NCI-H446 (cell line): Measurements from ENCODE around the gene WIPF2.

Experiments
- DNase-seq, 2 experiments: peaks; one replicate each; lab custom pipeline; 2025; lab: John Stamatoyannopoulos, UW

The WIPF2 gene

GRCh38 chr17:40247926-40248495 is 28.9 kb downstream of the WIPF2 start:
- no peak for DNase-seq

- DNase-seq = no peak
Observed at GRCh38 chr17:40248507-40248906, 29.4 kb downstream of the WIPF2 start.

GRCh38 chr17:40251576-40251975 is 32.5 kb downstream of the WIPF2 start:
- DNase-seq = no peak

- DNase-seq = no peak
Observed at GRCh38 chr17:40253565-40253964, 34.5 kb downstream of the WIPF2 start.

- DNase-seq = no peak
Observed at GRCh38 chr17:40259505-40259904, 40.4 kb downstream of the WIPF2 start.

GRCh38 chr17:40260528-40260927 is 41.4 kb downstream of the WIPF2 start:
- no peak for DNase-seq

- no peak for DNase-seq
Observed at GRCh38 chr17:40264458-40265185, 45.5 kb downstream of the WIPF2 start.

- no peak for DNase-seq
Observed at GRCh38 chr17:40265337-40265736, 46.2 kb downstream of the WIPF2 start.

- DNase-seq = no peak
Observed at GRCh38 chr17:40266882-40267281, 47.8 kb downstream of the WIPF2 start.

- DNase-seq = no peak
Observed at GRCh38 chr17:40268141-40268712, 49.1 kb downstream of the WIPF2 start.

GRCh38 chr17:40278414-40278813 is 59.3 kb downstream of the WIPF2 start:
- no peak for DNase-seq

GRCh38 chr17:40279402-40279801 is 60.3 kb downstream of the WIPF2 start:
- no peak for DNase-seq

GRCh38 chr17:40281663-40282062 is 62.6 kb downstream of the WIPF2 start:
- no peak for DNase-seq

GRCh38 chr17:40283662-40284061 is 64.6 kb downstream of the WIPF2 start:
- no peak for DNase-seq

- no peak for DNase-seq
Observed at GRCh38 chr17:40284085-40284713, 65.1 kb downstream of the WIPF2 start.

- no peak for DNase-seq
Observed at GRCh38 chr17:40286473-40286872, 67.4 kb downstream of the WIPF2 start.

- no peak for DNase-seq
Observed at GRCh38 chr17:40287159-40287493, 68.0 kb downstream of the WIPF2 start.

GRCh38 chr17:40287494-40288369 is 68.6 kb downstream of the WIPF2 start, which contains the start of gene CDC6:
Gene CDC6, plus strand, starts transcription at chr17:40287879. Its CDS starts 1,542 bp downstream, at chr17:40289421.
- DNase-seq = peak; percentile 99

- DNase-seq = peak; percentile 16 to 39
Observed at GRCh38 chr17:40290629-40291280, 71.7 kb downstream of the WIPF2 start.

- DNase-seq = no peak
Observed at GRCh38 chr17:40291281-40291664, 72.2 kb downstream of the WIPF2 start.

- no peak for DNase-seq
Observed at GRCh38 chr17:40293363-40293762, 74.3 kb downstream of the WIPF2 start.
